Spleen (tissue), 11 donors: ENCODE data around the gene ZCWPW1. TPM values are rescaled to one million over a fixed set of nuclear protein-coding genes. Genes with fewer than 3 reads are reported as not detected.

Source experiments
- DNase-seq: peaks from one replicate; pipeline ENCODE4 v3.0.0-alpha.2; 2020
- H3K27ac ChIP-seq, 8 donors: fragments of 200-600 bp; sonication (generic) in 7 of 8; 1 replicate in 4 of 8; 2 replicates in 4 of 8; pipeline versions ENCODE4 v1.5.0 to v1.8.0; 2016 to 2021; ENCODE audit warnings: inconsistent platforms in 4 of 8, mild to moderate bottlenecking in 4 of 8, moderate library complexity in 1 of 8
- H3K27me3 ChIP-seq, 7 donors: fragments of 200-600 bp; sonication (generic) in 6 of 7; replicated peaks in 1 of 7; 1 replicate in 4 of 7; 2 replicates in 3 of 7; pipeline versions ENCODE4 v1.5.0 to v1.8.0; 2016 to 2021; ENCODE audit warnings: inconsistent platforms in 3 of 7, mild to moderate bottlenecking in 1 of 7
- H3K36me3 ChIP-seq, 6 donors: fragments of 200-600 bp; sonication (generic) in 5 of 6; 1 replicate in 4 of 6; 2 replicates in 2 of 6; pipeline versions ENCODE4 v1.5.0 to v1.8.0; 2016 to 2021; ENCODE audit warnings: inconsistent platforms in 2 of 6
- H3K4me1 ChIP-seq, 6 donors: fragments of 200-600 bp; sonication (generic) in 5 of 6; 1 replicate in 3 of 6; 2 replicates in 3 of 6; pipeline versions ENCODE4 v1.5.0 to v1.8.0; 2016 to 2021; ENCODE audit warnings: inconsistent platforms in 3 of 6
- H3K4me3 ChIP-seq, 8 donors: fragments of 200-600 bp; sonication (generic) in 7 of 8; 1 replicate in 4 of 8; 2 replicates in 4 of 8; pipeline versions ENCODE4 v1.5.0 to v1.8.0; 2016 to 2021; ENCODE audit warnings: inconsistent platforms in 4 of 8, mild to moderate bottlenecking in 4 of 8, moderate library complexity in 2 of 8
- H3K9me3 ChIP-seq, 8 donors: fragments of 200-600 bp; sonication (generic) in 7 of 8; 1 replicate in 4 of 8; 2 replicates in 4 of 8; pipeline versions ENCODE4 v1.5.0 to v1.8.0; 2016 to 2021; ENCODE audit warnings: inconsistent platforms in 4 of 8
- POLR2A ChIP-seq, 3 donors: fragments of 450-650 bp; IDR thresholded peaks; one replicate each; pipeline ENCODE4 v1.5.1; 2017; ENCODE audit warnings: antibody characterized with exemption in 3 of 3, mild to moderate bottlenecking in 1 of 3
- POLR2AphosphoS5 ChIP-seq, 3 donors: sonication (generic); formaldehyde crosslinking; IDR thresholded peaks; one replicate each; pipeline ENCODE4 v1.5.1; 2017; ENCODE audit warnings: antibody characterized with exemption in 3 of 3
- WGBS, 5 donors: extraction: QIAGEN DNeasy Blood & Tissue Kit in 3 of 5; methylation state at CpG; one replicate each; pipeline versions ENCODE4 v1.1.5 to v1.1.7; 2013 to 2018; 5-methylcytosine and 5-hydroxymethylcytosine counted together
- intact Hi-C: fragments of 100-400 bp; cut with DNase I; formaldehyde crosslinking; loops from one replicate; pipeline ENCODE4 v1.15.0; 2023; ENCODE audit warnings: low total_unique reads
- polyA plus RNA-seq, 3 donors: library from polyadenylated mRNA; stranded (reverse); fragments of 200-250 nt; gene quantifications; one replicate each; pipeline ENCODE4 v1.2.1, GENCODE V29; 2013
- total RNA-seq, 7 donors: library from RNA; depleted of rRNA in 3 of 7; stranded (reverse); fragments of >200 nt in 3 of 7; fragmentation: NEBNext Ultra II Directional in 4 of 7; extraction: Animal tissue kit (Norgen Biotek cat#: 25700) in 4 of 7; gene quantifications; one replicate each; pipeline versions ENCODE4 v1.1.0 to v1.2.1, GENCODE V29; 2016 to 2021
- TF ChIP-seq, protein P1 (sequence below), 11 experiments: fragments of 200-600 bp in 7 of 11; fragments of 450-650 bp in 4 of 11; sonication (generic) in 4 of 11; IDR thresholded peaks in 8 of 11; conservative IDR thresholded peaks in 3 of 11; 1 replicate in 7 of 11; 2 replicates in 4 of 11; pipeline versions ENCODE4 v1.4.0 to v1.8.0; 2016 to 2021; ENCODE audit warnings: antibody characterized with exemption in 11 of 11, inconsistent platforms in 4 of 11, mild to moderate bottlenecking in 1 of 11
- donor health status: healthy with polysubstance abuse.
- donor health status: DM: no; HTN: no; CAD: no; lungs with moderate emphysema.
- donor health status: DM: no; HTN: no; CAD: no.
- donor health status: Bipolar disorder and iron deficiency.
- donor health status: healthy.
- donor health status: DM: no; HTN: no; CAD: no.
- donor health status: DM: yes; HTN: yes; CAD: no.

ZCWPW1 gene
- total and polyA plus RNA-seq, 10 donors = 4.5 to 42.6 (median 6.6) TPM

DNA sequence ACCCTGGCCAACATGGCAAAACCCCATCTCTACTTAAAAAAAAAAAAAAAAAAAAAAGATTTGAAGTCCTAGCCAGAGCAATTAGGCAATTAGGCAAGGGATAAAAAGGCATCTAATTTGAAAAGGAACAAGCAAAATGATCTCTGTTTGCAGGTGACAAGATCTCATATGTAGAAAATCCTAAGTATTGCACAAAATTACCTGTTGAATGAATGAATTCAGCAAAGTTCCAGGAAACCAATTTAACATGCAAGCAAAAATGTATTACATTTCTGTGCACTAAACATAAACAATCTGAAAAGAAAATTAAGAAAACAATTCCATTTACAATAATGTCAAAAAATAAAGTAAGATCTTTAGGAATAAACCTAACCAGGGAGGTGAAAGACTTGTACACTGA lies 65.4 kb downstream of the ZCWPW1 start:
- TF ChIP-seq, protein P1, sequence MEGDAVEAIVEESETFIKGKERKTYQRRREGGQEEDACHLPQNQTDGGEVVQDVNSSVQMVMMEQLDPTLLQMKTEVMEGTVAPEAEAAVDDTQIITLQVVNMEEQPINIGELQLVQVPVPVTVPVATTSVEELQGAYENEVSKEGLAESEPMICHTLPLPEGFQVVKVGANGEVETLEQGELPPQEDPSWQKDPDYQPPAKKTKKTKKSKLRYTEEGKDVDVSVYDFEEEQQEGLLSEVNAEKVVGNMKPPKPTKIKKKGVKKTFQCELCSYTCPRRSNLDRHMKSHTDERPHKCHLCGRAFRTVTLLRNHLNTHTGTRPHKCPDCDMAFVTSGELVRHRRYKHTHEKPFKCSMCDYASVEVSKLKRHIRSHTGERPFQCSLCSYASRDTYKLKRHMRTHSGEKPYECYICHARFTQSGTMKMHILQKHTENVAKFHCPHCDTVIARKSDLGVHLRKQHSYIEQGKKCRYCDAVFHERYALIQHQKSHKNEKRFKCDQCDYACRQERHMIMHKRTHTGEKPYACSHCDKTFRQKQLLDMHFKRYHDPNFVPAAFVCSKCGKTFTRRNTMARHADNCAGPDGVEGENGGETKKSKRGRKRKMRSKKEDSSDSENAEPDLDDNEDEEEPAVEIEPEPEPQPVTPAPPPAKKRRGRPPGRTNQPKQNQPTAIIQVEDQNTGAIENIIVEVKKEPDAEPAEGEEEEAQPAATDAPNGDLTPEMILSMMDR (IDR thresholded peaks at IDR 0.05 in 8 of 11, conservative IDR thresholded peaks at IDR 0.05 in 3 of 11) = no peak
- no peak for TF ChIP-seq POLR2A (IDR thresholded peaks at IDR 0.05)
- no peak for TF ChIP-seq POLR2AphosphoS5 (IDR thresholded peaks at IDR 0.05)
- intact Hi-C loops = no loop called here
- no peaks in the 10 kb centered on the region for H3K9me3 ChIP-seq
- H3K4me3 ChIP-seq = no peak overlapping the region
- H3K4me1 ChIP-seq = peaks cover 4 to 59% (median 42%) of the 10 kb centered on the region in 6 donors
- H3K36me3 ChIP-seq = peaks cover 0 to 83% (median 52%) of the 10 kb centered on the region in 6 donors
- no peaks in the 10 kb centered on the region for H3K27me3 ChIP-seq
- H3K27ac ChIP-seq = peak overlapping the region in 1 of 8 donors; percentile 18
- DNase-seq = no peak

DNA sequence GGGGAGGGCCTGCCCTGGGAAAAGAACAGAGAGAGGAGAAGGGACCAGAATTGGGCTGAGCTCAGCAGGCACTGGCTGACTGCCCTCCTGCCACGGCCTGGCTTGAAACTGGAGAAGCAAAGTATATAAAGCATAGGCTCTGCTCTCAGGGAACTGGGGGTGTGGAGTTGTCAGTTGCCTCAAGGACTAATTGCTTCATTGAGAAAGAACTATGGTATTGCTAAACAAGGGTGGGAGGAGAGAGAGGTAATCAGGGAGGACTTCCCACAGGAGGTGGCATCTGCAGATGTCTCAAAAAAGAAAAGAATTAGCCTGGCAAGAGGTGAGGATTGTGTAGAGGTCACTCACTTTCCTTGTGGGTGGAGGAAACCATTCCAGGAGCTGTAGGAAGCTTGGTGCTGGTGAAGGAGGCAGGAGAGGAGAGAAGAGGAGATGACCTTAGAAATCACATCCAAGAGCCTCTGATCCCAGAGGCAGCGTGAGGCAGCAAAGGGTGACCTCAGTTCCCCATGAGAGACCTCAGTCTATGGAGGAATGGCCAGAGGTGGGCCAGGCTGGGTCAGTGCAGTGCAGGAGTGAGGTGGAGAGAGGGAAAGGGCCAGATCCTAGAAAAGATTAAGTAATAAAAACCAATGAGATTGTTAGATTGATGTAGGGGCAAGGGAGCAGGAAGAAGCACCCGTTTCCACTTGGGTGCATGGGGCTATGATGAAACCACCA lies 68.2 kb downstream of the ZCWPW1 start:
- TF ChIP-seq POLR2A (IDR thresholded peaks at IDR 0.05) (no peak), POLR2AphosphoS5 (IDR thresholded peaks at IDR 0.05) (no peak)
- TF ChIP-seq, protein P1 (IDR thresholded peaks at IDR 0.05 in 8 of 11, conservative IDR thresholded peaks at IDR 0.05 in 3 of 11) = no peak
- DNase-seq = no peak
- peaks cover 0 to 99% (median 80%) of the 10 kb centered on the region in 6 donors for H3K36me3 ChIP-seq
- WGBS, 5 donors = 64 to 80% (median 76%) methylated on average over 3 of the region's 3 CpGs
- H3K27ac ChIP-seq = peak overlapping the region in 4 of 8 donors; percentile 60 to 89 (median 82)
- intact Hi-C loops = no loop called here
- peaks cover 0 to 57% (median 23%) of the 10 kb centered on the region in 6 donors for H3K4me1 ChIP-seq
- no peak overlapping the region for H3K4me3 ChIP-seq
- H3K9me3 ChIP-seq = no peaks in the 10 kb centered on the region
- H3K27me3 ChIP-seq = no peaks in the 10 kb centered on the region

DNA sequence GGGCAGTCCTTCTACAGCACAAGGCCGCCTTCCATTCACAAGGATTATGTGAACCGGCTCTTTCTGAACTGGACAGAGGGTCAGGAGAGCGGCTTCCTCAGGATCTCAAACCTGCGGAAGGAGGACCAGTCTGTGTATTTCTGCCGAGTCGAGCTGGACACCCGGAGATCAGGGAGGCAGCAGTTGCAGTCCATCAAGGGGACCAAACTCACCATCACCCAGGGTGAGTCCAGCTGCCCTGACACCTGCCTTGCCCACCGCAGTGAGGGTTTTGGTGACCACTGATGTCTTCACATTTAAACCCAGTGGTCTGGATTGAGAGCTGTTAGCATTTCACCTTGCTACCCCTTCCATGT lies 69.7 kb downstream of the ZCWPW1 start:
- no peak for DNase-seq
- intact Hi-C loops = loop anchor here (10.0 kb wide), 1 partner anchor 46 kb away; no protein-coding TSS in a partner anchor
- Histone ChIP-seq H3K27ac (peak overlapping the region in 4 of 8 donors; percentile 60 to 89 (median 82)), H3K4me1 (peaks cover 0 to 61% (median 19%) of the 10 kb centered on the region in 6 donors), H3K36me3 (peaks cover 0 to 100% (median 92%) of the 10 kb centered on the region in 6 donors), H3K27me3 (no peaks in the 10 kb centered on the region), H3K9me3 (no peaks in the 10 kb centered on the region), H3K4me3 (peak overlapping the region in 1 of 8 donors; percentile 4)
- WGBS, 5 donors = 93 to 97% (median 96%) methylated on average over 8 of the region's 8 CpGs
- no peak for TF ChIP-seq POLR2A (IDR thresholded peaks at IDR 0.05)
- TF ChIP-seq, protein P1 (IDR thresholded peaks at IDR 0.05 in 8 of 11, conservative IDR thresholded peaks at IDR 0.05 in 3 of 11) = no peak
- no peak for TF ChIP-seq POLR2AphosphoS5 (IDR thresholded peaks at IDR 0.05)
